ENCODE results near the gene MCM7. TPM values are rescaled to one million over a fixed set of nuclear protein-coding genes. Genes with fewer than 3 reads are reported as not detected.
A peak's percentile ranks its signal among the peaks of the same experiment; 100 is the strongest.

MCM7 gene
- total and polyA plus RNA-seq, 3 experiments from 2014 or later = 28.9 to 452 (median 440) TPM

GRCh38 chr7:100087055-100087750 lies 14.0 kb downstream of the MCM7 start:
- peak overlapping the region; percentile 30 to 67 (median 53) for H3K4me3 Mint-ChIP-seq
- Histone ChIP-seq H3K27ac (ENCODE audit: low read depth, low read length) (no peak overlapping the region), H3K4me1 (ENCODE audit: insufficient read depth, low read length) (peaks cover 30% of the 10 kb centered on the region), H3K27me3 (ENCODE audit: insufficient read depth, low read length, poor library complexity, severe bottlenecking) (no peaks in the 10 kb centered on the region), H3K4me3 (ENCODE audit: low read length) (no peak overlapping the region), H3K36me3 (ENCODE audit: insufficient read depth, low read length) (peaks cover 20% of the 10 kb centered on the region), H3K9me3 (ENCODE audit: low read length) (no peaks in the 10 kb centered on the region)
- peak overlapping the region; percentile 37 to 98 (median 76) for H3K27ac Mint-ChIP-seq
- H3K27me3 Mint-ChIP-seq = peaks cover 0 to 10% of the 10 kb centered on the region in 2 donors
- H3K36me3 Mint-ChIP-seq = peaks cover 5 to 29% (median 6%) of the 10 kb centered on the region in 3 donors
- no peaks in the 10 kb centered on the region for H3K9me3 Mint-ChIP-seq
- CTCF ChIA-PET = interaction anchor here (1.3 to 1.6 kb wide), 3 partner anchors 10 to 174 kb away, joined by 3 to 6 read pairs (median 4); partner anchors contain the start of gene MBLAC1
- DNase-seq = no peak
- POLR2A ChIA-PET = interaction anchor here (2.5 kb wide), 1 partner anchor 14 kb away, joined by 17 read pairs; the partner anchor contains the start of genes AP4M1 and MCM7
- H3K4me1 Mint-ChIP-seq = peaks cover 17 to 42% (median 29%) of the 10 kb centered on the region in 3 donors

GRCh38 chr7:100085515-100085914 lies 15.7 kb downstream of the MCM7 start:
- no peak overlapping the region for H3K4me3 ChIP-seq (ENCODE audit: low read length)
- peaks cover 3% of the 10 kb centered on the region for H3K36me3 ChIP-seq (ENCODE audit: insufficient read depth, low read length)
- no peaks in the 10 kb centered on the region for H3K27me3 ChIP-seq (ENCODE audit: insufficient read depth, low read length, poor library complexity, severe bottlenecking)
- DNase-seq = no peak
- peaks cover 0 to 19% (median 0%) of the 10 kb centered on the region in 3 donors for H3K36me3 Mint-ChIP-seq
- ChIA-PET POLR2A (no interaction called here), CTCF (interaction anchor here (4.8 to 5.1 kb wide), 2 partner anchors 15 to 45 kb away, joined by 19 to 26 read pairs; partner anchors contain the start of genes AP4M1 and MCM7)
- no peaks in the 10 kb centered on the region for H3K9me3 Mint-ChIP-seq
- peak overlapping the region in 3 of 8 donors; percentile 11 to 79 (median 17) for H3K27ac Mint-ChIP-seq
- H3K27me3 Mint-ChIP-seq = peaks cover 0 to 10% of the 10 kb centered on the region in 2 donors
- no peaks in the 10 kb centered on the region for H3K9me3 ChIP-seq (ENCODE audit: low read length)
- peaks cover 27 to 52% (median 40%) of the 10 kb centered on the region in 3 donors for H3K4me1 Mint-ChIP-seq
- peaks cover 37% of the 10 kb centered on the region for H3K4me1 ChIP-seq (ENCODE audit: insufficient read depth, low read length)
- H3K27ac ChIP-seq (ENCODE audit: low read depth, low read length) = no peak overlapping the region
- peak overlapping the region in 2 of 7 donors; percentile 0 to 61 for H3K4me3 Mint-ChIP-seq

- Histone ChIP-seq H3K9me3 (ENCODE audit: low read length) (no peaks in the 10 kb centered on the region), H3K4me1 (ENCODE audit: insufficient read depth, low read length) (peaks cover 27% of the 10 kb centered on the region), H3K36me3 (ENCODE audit: insufficient read depth, low read length) (peaks cover 13% of the 10 kb centered on the region), H3K27me3 (ENCODE audit: insufficient read depth, low read length, poor library complexity, severe bottlenecking) (no peaks in the 10 kb centered on the region), H3K4me3 (ENCODE audit: low read length) (no peak overlapping the region), H3K27ac (ENCODE audit: low read depth, low read length) (peak overlapping the region; percentile 30)
- no peak for DNase-seq
- Mint-ChIP-seq H3K36me3 (peaks cover 0 to 23% (median 3%) of the 10 kb centered on the region in 3 donors), H3K27me3 (peaks cover 0 to 3% of the 10 kb centered on the region in 2 donors), H3K27ac (peak overlapping the region in 7 of 8 donors; percentile 64 to 98 (median 88)), H3K9me3 (no peaks in the 10 kb centered on the region), H3K4me1 (peaks cover 31 to 49% (median 43%) of the 10 kb centered on the region in 3 donors), H3K4me3 (peak overlapping the region; percentile 24 to 96 (median 89))
- CTCF ChIA-PET = interaction anchor here (0.9 to 5.1 kb wide), 10 partner anchors 10 to 164 kb away, joined by 3 to 26 read pairs (median 4); partner anchors contain the start of genes AP4M1, MCM7 and TRIM4
- POLR2A ChIA-PET = interaction anchor here (0.6 to 1.4 kb wide), 6 partner anchors 8 to 346 kb away, joined by 3 to 7 read pairs (median 4); partner anchors contain the start of genes MEPCE and ZCWPW1
Measured at GRCh38 chr7:100082978-100083377, 18.2 kb downstream of the MCM7 start.

- Histone ChIP-seq H3K4me1 (ENCODE audit: insufficient read depth, low read length) (peaks cover 24% of the 10 kb centered on the region), H3K4me3 (ENCODE audit: low read length) (peak within 1 kb of the TSS; percentile 92), H3K9me3 (ENCODE audit: low read length) (no peaks in the 10 kb centered on the region), H3K27ac (ENCODE audit: low read depth, low read length) (peak within 1 kb of the TSS; percentile 84), H3K36me3 (ENCODE audit: insufficient read depth, low read length) (peaks cover 20% of the 10 kb centered on the region), H3K27me3 (ENCODE audit: insufficient read depth, low read length, poor library complexity, severe bottlenecking) (no peaks in the 10 kb centered on the region)
- Mint-ChIP-seq H3K27ac (peak within 1 kb of the TSS; percentile 73 to 98 (median 92)), H3K36me3 (peaks cover 4 to 29% (median 4%) of the 10 kb centered on the region in 3 donors), H3K27me3 (peaks cover 0 to 3% of the 10 kb centered on the region in 2 donors), H3K4me3 (peak within 1 kb of the TSS; percentile 84 to 96 (median 93)), H3K9me3 (no peaks in the 10 kb centered on the region), H3K4me1 (peaks cover 33 to 45% (median 42%) of the 10 kb centered on the region in 3 donors)
- DNase-seq = peak; percentile 95 to 99 (median 97)
- ChIA-PET POLR2A (interaction anchor here (1.2 kb wide), 1 partner anchor 347 kb away, joined by 5 read pairs; the partner anchor contains the start of genes MEPCE and ZCWPW1), CTCF (interaction anchor here (0.8 to 5.1 kb wide), 11 partner anchors 11 to 102 kb away, joined by 3 to 26 read pairs (median 4); partner anchors contain the start of genes AP4M1 and MCM7)
Measured at GRCh38 chr7:100081535-100082102, 19.6 kb downstream of the MCM7 start, which contains the start of gene ZNF3. Gene ZNF3, minus strand, starts transcription at chr7:100081723. Its CDS starts 4,366 bp downstream, at chr7:100077357.

GRCh38 chr7:100080907-100081534 lies 20.2 kb downstream of the MCM7 start:
- Mint-ChIP-seq H3K36me3 (peaks cover 4 to 35% (median 5%) of the 10 kb centered on the region in 3 donors), H3K9me3 (no peaks in the 10 kb centered on the region), H3K4me3 (peak overlapping the region; percentile 84 to 96 (median 93)), H3K27me3 (peaks cover 0 to 3% of the 10 kb centered on the region in 2 donors), H3K4me1 (peaks cover 33 to 45% (median 42%) of the 10 kb centered on the region in 3 donors), H3K27ac (peak overlapping the region; percentile 61 to 98 (median 86))
- no peak for DNase-seq
- peaks cover 26% of the 10 kb centered on the region for H3K36me3 ChIP-seq (ENCODE audit: insufficient read depth, low read length)
- no peaks in the 10 kb centered on the region for H3K27me3 ChIP-seq (ENCODE audit: insufficient read depth, low read length, poor library complexity, severe bottlenecking)
- CTCF ChIA-PET = interaction anchor here (0.8 to 5.1 kb wide), 5 partner anchors 20 to 91 kb away, joined by 3 to 26 read pairs (median 3); partner anchors contain the start of genes AP4M1 and MCM7
- peak overlapping the region; percentile 84 for H3K27ac ChIP-seq (ENCODE audit: low read depth, low read length)
- no peaks in the 10 kb centered on the region for H3K9me3 ChIP-seq (ENCODE audit: low read length)
- peaks cover 24% of the 10 kb centered on the region for H3K4me1 ChIP-seq (ENCODE audit: insufficient read depth, low read length)
- POLR2A ChIA-PET = no interaction called here
- H3K4me3 ChIP-seq (ENCODE audit: low read length) = peak overlapping the region; percentile 92

- peak overlapping the region in 3 of 8 donors; percentile 44 to 75 (median 63) for H3K27ac Mint-ChIP-seq
- DNase-seq = no peak
- H3K36me3 Mint-ChIP-seq = peaks cover 20 to 55% (median 22%) of the 10 kb centered on the region in 3 donors
- no peak overlapping the region for H3K4me3 ChIP-seq (ENCODE audit: low read length)
- H3K27me3 ChIP-seq (ENCODE audit: insufficient read depth, low read length, poor library complexity, severe bottlenecking) = no peaks in the 10 kb centered on the region
- H3K27ac ChIP-seq (ENCODE audit: low read depth, low read length) = no peak overlapping the region
- peaks cover 35 to 49% (median 46%) of the 10 kb centered on the region in 3 donors for H3K4me1 Mint-ChIP-seq
- H3K4me3 Mint-ChIP-seq = peak overlapping the region in 6 of 7 donors; percentile 33 to 87 (median 54)
- no peaks in the 10 kb centered on the region for H3K9me3 Mint-ChIP-seq
- ChIA-PET POLR2A (no interaction called here), CTCF (no interaction called here)
- peaks cover 0 to 3% of the 10 kb centered on the region in 2 donors for H3K27me3 Mint-ChIP-seq
- H3K36me3 ChIP-seq (ENCODE audit: insufficient read depth, low read length) = peaks cover 45% of the 10 kb centered on the region
- peaks cover 24% of the 10 kb centered on the region for H3K4me1 ChIP-seq (ENCODE audit: insufficient read depth, low read length)
- H3K9me3 ChIP-seq (ENCODE audit: low read length) = no peaks in the 10 kb centered on the region
Measured at GRCh38 chr7:100079024-100079560, 22.1 kb downstream of the MCM7 start.

GRCh38 chr7:100077205-100077604 lies 24.0 kb downstream of the MCM7 start:
- CTCF ChIA-PET = no interaction called here
- H3K27me3 Mint-ChIP-seq = peaks cover 0 to 2% of the 10 kb centered on the region in 2 donors
- peaks cover 5% of the 10 kb centered on the region for H3K9me3 ChIP-seq (ENCODE audit: low read length)
- H3K27me3 ChIP-seq (ENCODE audit: insufficient read depth, low read length, poor library complexity, severe bottlenecking) = no peaks in the 10 kb centered on the region
- no peak overlapping the region for H3K27ac ChIP-seq (ENCODE audit: low read depth, low read length)
- H3K4me3 ChIP-seq (ENCODE audit: low read length) = no peak overlapping the region
- POLR2A ChIA-PET = interaction anchor here (0.9 kb wide), 1 partner anchor 48 kb away, joined by 3 read pairs; no protein-coding TSS in a partner anchor
- H3K27ac Mint-ChIP-seq = peak overlapping the region in 3 of 8 donors; percentile 6 to 81 (median 73)
- peaks cover 28 to 40% (median 37%) of the 10 kb centered on the region in 3 donors for H3K4me1 Mint-ChIP-seq
- DNase-seq = no peak
- peaks cover 63% of the 10 kb centered on the region for H3K36me3 ChIP-seq (ENCODE audit: insufficient read depth, low read length)
- peaks cover 3 to 9% (median 7%) of the 10 kb centered on the region in 5 donors for H3K9me3 Mint-ChIP-seq
- H3K36me3 Mint-ChIP-seq = peaks cover 29 to 72% (median 36%) of the 10 kb centered on the region in 3 donors
- H3K4me3 Mint-ChIP-seq = peak overlapping the region in 2 of 7 donors; percentile 20 to 61
- peaks cover 15% of the 10 kb centered on the region for H3K4me1 ChIP-seq (ENCODE audit: insufficient read depth, low read length)

Data from CD8-positive, alpha-beta memory T cell (primary cell).